SH-SY5Y (cell line): ENCODE results near the gene MOXD1.

Experiments
- GATA2 ChIP-seq: IDR thresholded peaks from 2 replicates; pipeline ENCODE4 v1.6.1; 2011; ENCODE audit warnings: mild to moderate bottlenecking, low read depth, low read length
- GATA3 ChIP-seq: IDR thresholded peaks from 2 replicates; pipeline ENCODE4 v1.6.1; 2011; ENCODE audit warnings: low read depth, mild to moderate bottlenecking, low read length, moderate library complexity

MOXD1 gene

DNA sequence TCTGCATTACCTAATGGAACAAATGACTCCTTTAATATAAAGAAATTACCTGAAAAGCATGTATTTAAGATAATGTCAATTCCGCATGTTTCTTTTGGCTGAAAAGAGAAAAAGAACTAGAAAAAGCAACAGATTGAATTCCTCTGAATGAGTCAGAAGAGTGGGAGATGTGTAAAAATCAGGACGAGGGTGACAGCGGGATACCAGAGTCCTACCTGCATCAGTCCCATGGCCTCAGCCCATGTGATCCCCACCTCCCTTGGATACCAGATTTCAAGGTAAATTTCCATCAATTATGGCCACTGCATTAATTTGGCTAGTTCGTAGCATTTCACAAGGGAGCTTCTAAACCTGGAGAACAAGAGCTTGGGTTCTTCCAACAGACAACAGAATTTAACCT is 10.0 kb upstream of the MOXD1 start:
- TF ChIP-seq GATA3 (no peak), GATA2 (no peak)

DNA sequence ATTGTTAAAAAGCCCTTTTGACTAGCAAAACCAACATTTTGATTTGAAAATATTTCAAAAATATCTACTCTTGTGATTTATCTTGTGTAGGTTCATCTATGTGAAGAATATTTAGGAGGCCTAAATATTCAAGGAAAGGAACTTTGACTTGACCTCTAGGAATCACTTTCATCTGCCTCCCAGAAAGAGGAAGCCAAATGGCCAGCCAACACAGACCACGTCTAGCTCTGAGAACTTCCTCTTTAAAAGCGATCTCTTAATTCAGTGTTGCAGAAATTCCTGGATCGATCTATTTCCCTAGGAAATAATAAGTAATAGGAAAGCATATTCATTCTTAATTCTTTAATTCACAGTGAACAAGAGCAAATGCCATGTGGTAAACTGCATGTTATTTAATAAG is 9.6 kb upstream of the MOXD1 start:
- TF ChIP-seq GATA3 (no peak), GATA2 (no peak)

DNA sequence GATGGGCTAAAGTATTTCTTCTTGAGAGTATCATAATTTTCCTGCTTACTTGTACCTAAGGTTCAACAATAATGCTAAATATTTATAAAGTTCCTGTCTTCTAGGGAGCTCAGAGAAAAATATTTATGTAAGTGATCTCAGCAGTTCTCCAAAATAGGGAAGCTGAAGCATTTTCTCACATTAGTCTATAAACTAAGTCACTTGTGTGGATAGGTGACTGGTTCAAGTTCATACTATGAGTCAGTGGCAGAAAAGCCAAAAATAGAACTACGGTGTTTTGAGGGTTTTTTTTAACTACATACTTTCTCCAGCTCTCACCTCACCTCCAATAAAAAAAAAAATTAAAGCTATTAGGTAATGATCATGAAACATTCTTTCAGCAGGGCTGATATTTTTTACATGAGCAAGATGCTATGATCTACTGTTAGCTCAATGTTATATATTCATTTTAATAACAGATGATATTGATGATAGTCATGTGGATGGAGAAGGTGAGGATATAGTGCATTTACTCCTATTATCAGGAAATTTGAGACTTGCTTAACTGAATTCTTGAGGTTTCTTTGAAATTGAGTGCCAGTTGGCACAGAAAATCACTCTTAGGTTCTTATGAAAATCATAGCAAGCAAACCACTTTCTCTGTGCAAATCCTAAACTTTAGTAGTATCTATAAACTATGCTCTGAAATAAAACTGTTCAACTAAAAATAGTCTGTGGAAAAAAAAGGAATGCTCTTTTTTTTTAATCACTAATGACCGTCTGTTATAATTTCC is 4.1 kb upstream of the MOXD1 start:
- TF ChIP-seq GATA3 (no peak), GATA2 (no peak)

DNA sequence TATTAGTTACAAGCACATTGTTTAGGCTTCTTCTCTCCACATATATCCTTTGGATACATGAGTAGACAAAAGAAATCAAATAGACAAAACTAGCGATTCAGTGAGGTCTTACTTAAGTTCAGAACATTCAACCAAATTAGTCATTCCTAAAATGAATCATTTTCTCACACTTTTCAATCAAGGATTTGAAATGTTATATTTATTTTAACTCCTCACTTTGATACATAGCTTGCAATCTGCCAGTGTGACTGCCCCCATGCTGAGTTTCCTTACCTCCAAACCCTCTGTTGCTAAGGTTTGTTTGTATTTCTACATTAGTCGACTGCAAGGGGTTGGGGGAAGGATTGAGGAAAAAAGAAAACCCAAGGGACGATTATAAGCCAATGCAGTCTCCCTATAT is 3.5 kb upstream of the MOXD1 start:
- TF ChIP-seq GATA2: no peak
- no peak for TF ChIP-seq GATA3

DNA sequence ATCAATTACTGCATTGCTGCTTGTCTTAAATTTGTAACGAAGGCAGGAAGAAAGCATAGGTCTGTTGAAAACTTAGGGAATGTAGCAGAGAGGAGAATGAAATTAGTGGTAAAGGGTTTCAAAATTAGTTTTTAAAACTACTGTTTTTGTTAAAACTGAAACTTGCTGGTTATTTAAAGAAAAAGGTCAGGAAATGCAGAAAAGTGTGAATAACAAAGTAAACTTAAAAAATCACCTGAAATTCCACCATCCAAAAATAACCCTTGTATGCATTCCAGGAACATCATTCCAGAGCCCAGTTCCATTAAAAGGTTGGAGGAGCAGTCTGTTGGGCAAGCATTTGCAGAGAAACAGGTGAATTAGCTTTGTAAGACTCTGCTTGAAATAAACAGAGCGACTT is 3.1 kb upstream of the MOXD1 start:
- TF ChIP-seq GATA3 (no peak), GATA2 (no peak)

DNA sequence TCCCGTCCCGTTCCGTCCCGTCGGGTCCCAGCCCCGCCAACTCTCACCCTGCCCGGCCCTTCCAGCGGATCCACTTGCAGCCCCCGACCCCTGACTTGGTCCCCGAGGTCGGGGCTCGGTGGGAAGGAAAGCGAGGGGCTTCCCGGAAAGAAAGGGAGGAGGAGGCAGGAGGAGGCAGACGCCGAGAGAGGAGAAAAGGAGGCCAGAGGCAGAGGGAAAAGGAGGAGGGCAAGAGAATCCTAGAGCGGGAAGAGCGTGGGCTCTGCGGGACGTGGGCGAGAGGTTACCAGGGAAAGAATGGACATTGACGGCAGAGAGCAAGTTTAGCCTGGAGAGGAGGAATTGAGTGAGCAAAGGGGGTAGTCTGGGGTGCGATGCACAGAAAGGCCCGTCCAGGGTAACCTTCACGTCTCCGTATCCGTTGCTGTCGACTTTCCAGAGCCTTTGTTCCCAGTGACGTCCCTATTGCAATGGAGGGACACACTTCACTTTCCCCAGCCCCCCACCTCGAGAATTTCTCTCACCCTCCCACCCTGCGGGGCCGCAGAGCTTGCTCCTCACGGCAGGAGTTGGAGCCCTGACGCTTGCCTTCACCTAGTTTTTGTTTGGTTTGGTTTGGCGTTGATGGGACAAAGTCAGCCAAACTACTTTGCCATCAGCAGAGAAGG is 477 bp upstream of the MOXD1 start:
- TF ChIP-seq GATA3 (no peak), GATA2 (no peak)

DNA sequence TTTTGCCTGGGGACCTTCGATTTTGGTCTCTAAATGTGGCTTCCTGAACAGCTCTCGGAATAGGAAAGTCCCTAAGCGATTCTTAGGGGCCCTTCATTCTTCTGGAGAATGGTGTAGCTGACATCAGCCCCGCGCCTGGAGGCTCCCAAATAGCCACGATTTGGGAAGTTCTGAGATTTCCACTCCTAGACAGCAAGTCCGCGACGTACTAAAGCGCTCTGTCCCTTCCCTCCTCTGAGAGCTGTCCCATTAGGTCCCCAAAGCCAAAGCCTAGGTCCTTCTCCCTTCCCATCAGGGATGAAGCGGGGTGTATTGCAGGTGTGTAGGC is 756 bp downstream of the MOXD1 start:
- TF ChIP-seq GATA3 (no peak), GATA2 (no peak)

DNA sequence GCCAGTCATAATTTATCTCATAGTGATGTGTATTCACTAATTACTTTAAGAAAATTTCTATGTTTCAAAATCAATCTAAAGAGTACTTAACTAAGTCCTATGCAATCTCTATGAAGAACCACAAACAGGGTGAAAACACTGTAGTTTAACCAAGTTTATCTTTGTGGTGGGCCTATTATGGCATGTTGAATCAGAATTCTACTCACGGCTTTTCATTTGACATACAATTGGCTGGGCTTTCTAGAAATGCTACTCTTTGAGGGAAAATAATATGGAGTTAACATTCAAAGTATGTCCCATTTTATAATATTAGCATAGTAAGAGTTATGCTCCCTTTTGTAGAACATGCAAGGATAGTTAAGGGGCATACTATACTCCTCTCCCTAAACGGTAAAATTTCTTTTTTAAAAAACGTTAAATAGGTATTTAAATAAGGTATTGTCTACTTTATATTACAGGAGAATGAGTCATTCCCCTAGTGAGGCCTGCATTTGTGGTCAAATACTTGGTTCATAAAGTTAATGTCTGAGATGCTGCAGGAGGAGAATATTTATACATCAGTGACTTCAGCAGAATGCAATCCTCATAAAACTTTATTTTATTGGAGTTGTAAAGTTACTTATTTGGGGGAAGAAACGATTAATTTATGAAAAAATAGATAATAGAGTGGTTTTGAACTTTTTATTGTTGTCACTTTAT is 1.8 kb downstream of the MOXD1 start:
- TF ChIP-seq GATA2 (no peak), GATA3 (no peak)

DNA sequence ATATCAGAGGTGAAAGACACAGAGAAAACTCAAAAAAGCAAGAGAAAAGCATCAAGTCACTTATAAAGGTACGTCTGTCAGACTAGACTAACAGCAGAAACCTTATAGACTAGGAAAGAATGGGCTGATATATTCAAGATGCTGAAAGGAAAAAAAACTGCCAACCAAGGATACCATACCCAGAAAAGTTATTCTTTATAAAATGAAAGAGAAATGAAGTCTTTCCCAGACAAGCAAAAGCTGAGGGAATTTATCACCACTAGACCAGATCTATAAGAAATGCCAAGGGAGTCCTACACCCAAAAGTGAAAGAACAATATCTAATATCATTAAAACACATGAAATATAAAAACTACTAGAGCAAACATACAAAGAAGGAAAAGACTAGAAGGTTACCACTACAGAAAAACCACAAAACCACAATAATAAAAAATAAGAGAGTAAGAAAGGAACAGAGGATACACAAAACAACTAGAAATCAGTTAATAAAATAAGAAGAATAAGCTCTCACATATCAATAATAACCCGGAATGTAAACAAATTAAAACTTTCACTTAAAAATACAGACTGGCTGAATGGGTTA is 6.2 kb downstream of the MOXD1 start:
- TF ChIP-seq GATA2 (no peak), GATA3 (no peak)

DNA sequence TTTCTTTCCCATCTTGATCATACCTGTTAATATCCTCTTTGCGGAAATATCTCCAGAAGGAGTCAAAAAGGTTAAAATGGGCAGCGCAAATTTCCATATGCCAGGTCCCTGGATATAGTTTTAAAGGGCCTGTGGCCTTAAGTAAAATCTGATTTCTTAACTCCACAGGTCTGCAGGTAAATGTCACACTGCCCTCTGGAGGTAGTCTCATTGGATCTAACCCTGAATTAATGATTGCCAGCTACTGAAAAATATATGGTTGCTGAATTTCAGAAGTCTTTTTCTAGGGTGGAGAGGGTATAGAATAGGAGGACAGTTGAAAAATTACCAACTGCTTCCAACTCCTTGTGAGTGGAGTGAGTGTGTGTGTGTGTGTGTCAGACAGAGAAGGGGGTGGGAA is 8.5 kb downstream of the MOXD1 start:
- TF ChIP-seq GATA3 (no peak), GATA2 (no peak)

DNA sequence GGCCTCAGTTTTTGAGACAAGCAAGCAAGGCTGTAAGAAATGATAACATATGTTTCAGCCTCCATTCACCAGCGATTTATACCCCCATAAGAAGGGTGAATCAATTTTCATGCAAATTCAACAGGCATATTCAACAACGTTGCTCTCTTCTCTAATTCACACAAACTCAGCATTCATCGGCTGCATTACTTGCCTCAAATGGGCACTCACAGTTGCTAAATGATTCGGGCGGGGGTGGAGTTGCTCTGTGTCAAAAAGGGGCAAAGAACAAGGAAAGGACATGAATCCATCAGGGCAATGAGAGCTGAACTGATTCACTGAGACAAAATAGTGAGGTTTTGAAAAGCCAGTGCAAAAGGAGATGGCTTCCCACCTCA is 9.0 kb downstream of the MOXD1 start:
- no peak for TF ChIP-seq GATA3
- TF ChIP-seq GATA2: no peak

DNA sequence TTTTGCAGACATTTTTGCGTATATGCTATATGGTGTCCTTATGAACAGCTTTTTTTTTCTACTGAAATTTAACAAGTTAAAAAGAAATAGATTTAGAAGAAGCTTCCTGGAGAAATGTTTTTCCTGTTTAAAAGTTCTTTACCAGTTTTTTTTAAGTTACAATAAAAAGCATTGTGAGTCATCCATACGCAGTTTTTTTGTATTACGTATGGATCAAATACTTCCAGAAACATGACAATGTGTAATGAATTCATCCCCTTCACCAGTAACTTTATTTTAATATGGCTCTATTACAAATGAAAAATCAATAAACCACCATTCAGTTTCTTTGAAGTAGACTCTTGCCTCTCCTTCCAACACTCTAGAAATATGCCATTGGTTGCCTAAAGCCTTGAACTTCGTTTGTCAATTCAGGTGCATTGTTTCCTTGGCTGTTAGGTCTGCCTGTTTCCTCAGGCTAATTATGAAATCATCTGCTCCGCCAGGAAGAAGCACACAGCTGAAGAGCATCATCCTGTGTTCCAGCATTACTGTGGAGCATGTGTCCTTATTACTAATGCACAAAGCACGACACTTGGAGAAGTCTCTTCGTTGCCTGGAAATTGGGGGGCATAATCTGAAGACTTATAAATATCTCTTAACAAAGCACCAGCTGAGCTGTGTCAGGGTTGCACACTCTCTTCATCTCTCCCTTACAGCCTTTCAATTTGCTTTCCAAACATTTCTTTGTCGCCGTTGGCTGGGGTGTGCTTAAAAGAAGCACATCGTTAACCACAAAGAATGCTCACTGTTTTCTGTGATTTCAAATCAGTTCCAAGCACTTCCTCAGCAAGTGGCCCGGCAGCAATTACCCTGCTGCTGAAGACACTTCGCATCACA is 9.6 kb downstream of the MOXD1 start:
- TF ChIP-seq GATA3 (no peak), GATA2 (no peak)

DNA sequence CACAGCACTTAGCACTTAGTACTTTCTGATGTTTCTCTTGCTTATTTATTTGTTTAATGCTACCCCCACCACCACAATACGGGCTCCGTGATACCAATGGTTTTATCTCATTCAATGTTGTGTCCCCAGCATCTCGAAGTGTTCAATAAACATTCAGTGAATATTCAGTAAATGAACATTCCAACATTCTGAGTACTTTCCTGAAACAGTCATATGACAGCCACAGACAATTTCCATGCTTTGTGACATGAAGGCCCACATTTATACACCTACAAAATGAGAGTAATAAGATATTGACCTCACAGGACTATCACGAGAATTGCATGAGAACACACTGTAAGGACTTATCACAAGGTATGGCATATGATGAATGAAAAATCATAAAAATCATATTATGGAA is 10.8 kb downstream of the MOXD1 start:
- TF ChIP-seq GATA2: no peak
- TF ChIP-seq GATA3: no peak

DNA sequence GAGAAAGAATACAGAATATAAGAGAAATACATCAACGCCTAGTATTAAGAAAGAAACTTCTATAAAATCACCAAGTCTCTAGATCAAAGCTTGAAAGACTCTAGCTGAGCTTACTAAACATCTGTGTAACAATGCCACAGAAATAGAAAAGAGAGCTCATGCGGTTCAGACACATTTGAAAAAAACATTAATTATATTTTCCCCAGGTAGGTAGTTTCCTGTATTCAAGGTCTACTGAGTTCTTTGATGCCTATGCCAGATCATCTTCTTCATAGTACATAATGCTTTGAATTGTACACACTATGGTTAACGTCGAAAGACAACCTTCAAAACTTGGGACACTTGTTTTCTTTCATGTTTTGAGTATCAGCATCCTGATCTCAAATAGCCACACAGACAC is 11.3 kb downstream of the MOXD1 start:
- TF ChIP-seq GATA2 (no peak), GATA3 (no peak)

DNA sequence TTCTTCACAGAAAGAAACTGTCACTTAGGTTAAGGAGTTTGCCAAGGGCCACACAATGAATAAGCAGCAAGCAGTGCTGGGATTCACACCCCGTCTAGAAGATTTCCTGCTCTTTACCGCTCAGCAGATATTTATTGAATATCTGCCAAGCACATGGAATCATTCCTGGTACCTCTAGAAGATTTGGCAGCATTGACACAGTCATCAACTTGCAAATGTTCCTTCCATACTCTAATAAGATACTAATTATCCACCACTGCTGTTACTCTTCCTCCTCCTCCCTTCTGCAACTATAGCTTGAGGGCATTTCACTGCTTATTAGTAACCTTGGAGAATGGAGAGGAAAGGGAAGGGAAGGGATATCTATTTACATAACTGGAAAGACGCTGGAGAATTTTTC is 13.0 kb downstream of the MOXD1 start:
- no peak for TF ChIP-seq GATA2
